ENCODE measurements around the gene TEX48. TPM values are rescaled to one million over a fixed set of nuclear protein-coding genes. Genes with fewer than 3 reads are reported as not detected.

The TEX48 gene
- polyA plus RNA-seq, 1 of the 3 experiments (the other 2 are of a cell fraction), result 0.46 TPM

DNA sequence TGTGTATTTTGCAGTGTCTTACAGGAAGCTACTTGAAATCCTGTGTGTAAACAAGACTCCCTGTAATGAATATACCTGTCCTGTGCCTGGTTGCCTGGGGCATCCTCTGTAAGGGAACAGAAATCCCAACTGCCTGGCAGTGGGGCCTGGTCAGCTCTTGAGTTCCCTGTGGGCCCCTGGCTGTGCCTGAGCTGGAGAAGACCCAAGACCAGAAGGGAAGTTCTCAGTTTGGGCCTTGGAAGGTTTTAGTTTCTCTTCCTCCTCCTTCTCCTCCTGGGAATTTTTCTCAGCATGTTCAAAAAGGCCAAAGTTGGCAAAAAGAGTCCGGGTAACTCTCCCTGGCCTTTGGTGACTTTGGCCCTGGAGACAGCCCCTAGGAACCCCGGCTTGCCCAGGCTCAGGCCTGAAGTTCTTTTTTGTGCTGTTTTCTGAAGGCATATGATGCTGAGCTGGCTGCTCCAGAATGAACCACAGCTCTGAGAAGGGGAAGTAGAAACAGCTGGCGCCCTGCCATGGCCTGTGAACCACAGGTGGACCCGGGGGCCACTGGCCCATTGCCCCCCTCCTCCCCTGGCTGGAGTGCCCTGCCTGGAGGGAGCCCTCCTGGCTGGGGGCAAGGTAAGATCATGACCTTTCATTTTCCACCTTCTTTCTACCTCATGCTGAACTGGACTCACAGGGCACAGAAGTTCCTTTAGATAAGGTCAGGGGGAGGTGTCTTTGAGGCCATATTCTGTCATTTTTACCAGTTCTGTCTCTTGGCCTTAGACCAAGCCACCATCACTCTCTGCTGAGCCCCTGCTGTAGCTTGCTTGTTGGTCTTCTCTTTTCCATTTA, 65.1 kb downstream of the TEX48 start:
- Histone ChIP-seq H4K20me1 (ENCODE audit: insufficient read depth) (no peaks in the 10 kb centered on the region), H3F3A (replicated peaks; ENCODE audit: insufficient read depth) (peaks cover 4% of the 10 kb centered on the region), H3K4me3 (ENCODE audit: low read depth in 2 of 2, low read length in 1 of 2) (no peak overlapping the region), H3K9me3 (no peaks in the 10 kb centered on the region), H3K4me2 (no peak overlapping the region), H3K9ac (no peak overlapping the region), H3K27me3 (ENCODE audit: insufficient read depth) (no peaks in the 10 kb centered on the region), H3K4me1 (ENCODE audit: control insufficient read depth in 1 of 2, insufficient read depth in 2 of 2, low read depth in 1 of 2, low read length in 1 of 2) (peaks cover 2 to 12% of the 10 kb centered on the region in 2 experiments; a peak in 2 of 4 replicates), H3K79me2 (ENCODE audit: insufficient read depth) (no peaks in the 10 kb centered on the region; the same call in 1 of the 2 replicates), H3K9me2 (no peaks in the 10 kb centered on the region), H3K27ac (ENCODE audit: low read depth in 2 of 2, low read length in 1 of 2) (no peak overlapping the region), H3K36me3 (replicated peaks in 1 of 2; ENCODE audit: control insufficient read depth in 1 of 2, insufficient read depth in 2 of 2, low read length in 1 of 2) (no peaks in the 10 kb centered on the region), H2AFZ (ENCODE audit: low read depth) (no peak overlapping the region)
- TF ChIP-seq SMC3 (IDR thresholded peaks at IDR 0.05; ENCODE audit: low read depth, low read length) (no peak), SIN3A (IDR thresholded peaks at IDR 0.05; ENCODE audit: borderline replicate concordance, low read depth, low read length) (no peak), YY1 (IDR thresholded peaks at IDR 0.05; ENCODE audit: low read depth) (no peak), CHD2 (IDR thresholded peaks at IDR 0.05; ENCODE audit: low read length, partially characterized antibody) (no peak), EP300 (IDR thresholded peaks at IDR 0.05; ENCODE audit: borderline replicate concordance in 1 of 2, low read depth in 1 of 2, low read length in 1 of 2) (no peak), TCF12 (IDR thresholded peaks at IDR 0.05) (no peak), FOXJ3 (CRISPR knock-in tag; IDR thresholded peaks at IDR 0.05) (no peak), GATA2 (CRISPR knock-in tag; IDR thresholded peaks at IDR 0.05) (no peak), MXI1 (IDR thresholded peaks at IDR 0.05; ENCODE audit: low read depth, low read length) (no peak), NRF1 (IDR thresholded peaks at IDR 0.05; ENCODE audit: low read depth, low read length) (no peak), EZH2phosphoT487 (IDR thresholded peaks at IDR 0.05; ENCODE audit: borderline replicate concordance, low read depth) (no peak), RAD21 (IDR thresholded peaks at IDR 0.05; ENCODE audit: low read length) (no peak), RCOR1 (IDR thresholded peaks at IDR 0.05; ENCODE audit: low read length) (no peak), RFX5 (IDR thresholded peaks at IDR 0.05; ENCODE audit: low read length) (no peak)
- TF ChIP-seq, protein P1, sequence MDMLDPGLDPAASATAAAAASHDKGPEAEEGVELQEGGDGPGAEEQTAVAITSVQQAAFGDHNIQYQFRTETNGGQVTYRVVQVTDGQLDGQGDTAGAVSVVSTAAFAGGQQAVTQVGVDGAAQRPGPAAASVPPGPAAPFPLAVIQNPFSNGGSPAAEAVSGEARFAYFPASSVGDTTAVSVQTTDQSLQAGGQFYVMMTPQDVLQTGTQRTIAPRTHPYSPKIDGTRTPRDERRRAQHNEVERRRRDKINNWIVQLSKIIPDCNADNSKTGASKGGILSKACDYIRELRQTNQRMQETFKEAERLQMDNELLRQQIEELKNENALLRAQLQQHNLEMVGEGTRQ (IDR thresholded peaks at IDR 0.05; ENCODE audit: borderline replicate concordance, low read depth, low read length), result no peak
- TF ChIP-seq, protein P2, sequence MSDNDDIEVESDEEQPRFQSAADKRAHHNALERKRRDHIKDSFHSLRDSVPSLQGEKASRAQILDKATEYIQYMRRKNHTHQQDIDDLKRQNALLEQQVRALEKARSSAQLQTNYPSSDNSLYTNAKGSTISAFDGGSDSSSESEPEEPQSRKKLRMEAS (IDR thresholded peaks at IDR 0.05; ENCODE audit: low read depth), result no peak
- TF ChIP-seq, protein P3, sequence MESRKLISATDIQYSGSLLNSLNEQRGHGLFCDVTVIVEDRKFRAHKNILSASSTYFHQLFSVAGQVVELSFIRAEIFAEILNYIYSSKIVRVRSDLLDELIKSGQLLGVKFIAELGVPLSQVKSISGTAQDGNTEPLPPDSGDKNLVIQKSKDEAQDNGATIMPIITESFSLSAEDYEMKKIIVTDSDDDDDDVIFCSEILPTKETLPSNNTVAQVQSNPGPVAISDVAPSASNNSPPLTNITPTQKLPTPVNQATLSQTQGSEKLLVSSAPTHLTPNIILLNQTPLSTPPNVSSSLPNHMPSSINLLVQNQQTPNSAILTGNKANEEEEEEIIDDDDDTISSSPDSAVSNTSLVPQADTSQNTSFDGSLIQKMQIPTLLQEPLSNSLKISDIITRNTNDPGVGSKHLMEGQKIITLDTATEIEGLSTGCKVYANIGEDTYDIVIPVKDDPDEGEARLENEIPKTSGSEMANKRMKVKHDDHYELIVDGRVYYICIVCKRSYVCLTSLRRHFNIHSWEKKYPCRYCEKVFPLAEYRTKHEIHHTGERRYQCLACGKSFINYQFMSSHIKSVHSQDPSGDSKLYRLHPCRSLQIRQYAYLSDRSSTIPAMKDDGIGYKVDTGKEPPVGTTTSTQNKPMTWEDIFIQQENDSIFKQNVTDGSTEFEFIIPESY (IDR thresholded peaks at IDR 0.05; ENCODE audit: borderline replicate concordance, low read depth), result no peak
- TF ChIP-seq, protein P4, sequence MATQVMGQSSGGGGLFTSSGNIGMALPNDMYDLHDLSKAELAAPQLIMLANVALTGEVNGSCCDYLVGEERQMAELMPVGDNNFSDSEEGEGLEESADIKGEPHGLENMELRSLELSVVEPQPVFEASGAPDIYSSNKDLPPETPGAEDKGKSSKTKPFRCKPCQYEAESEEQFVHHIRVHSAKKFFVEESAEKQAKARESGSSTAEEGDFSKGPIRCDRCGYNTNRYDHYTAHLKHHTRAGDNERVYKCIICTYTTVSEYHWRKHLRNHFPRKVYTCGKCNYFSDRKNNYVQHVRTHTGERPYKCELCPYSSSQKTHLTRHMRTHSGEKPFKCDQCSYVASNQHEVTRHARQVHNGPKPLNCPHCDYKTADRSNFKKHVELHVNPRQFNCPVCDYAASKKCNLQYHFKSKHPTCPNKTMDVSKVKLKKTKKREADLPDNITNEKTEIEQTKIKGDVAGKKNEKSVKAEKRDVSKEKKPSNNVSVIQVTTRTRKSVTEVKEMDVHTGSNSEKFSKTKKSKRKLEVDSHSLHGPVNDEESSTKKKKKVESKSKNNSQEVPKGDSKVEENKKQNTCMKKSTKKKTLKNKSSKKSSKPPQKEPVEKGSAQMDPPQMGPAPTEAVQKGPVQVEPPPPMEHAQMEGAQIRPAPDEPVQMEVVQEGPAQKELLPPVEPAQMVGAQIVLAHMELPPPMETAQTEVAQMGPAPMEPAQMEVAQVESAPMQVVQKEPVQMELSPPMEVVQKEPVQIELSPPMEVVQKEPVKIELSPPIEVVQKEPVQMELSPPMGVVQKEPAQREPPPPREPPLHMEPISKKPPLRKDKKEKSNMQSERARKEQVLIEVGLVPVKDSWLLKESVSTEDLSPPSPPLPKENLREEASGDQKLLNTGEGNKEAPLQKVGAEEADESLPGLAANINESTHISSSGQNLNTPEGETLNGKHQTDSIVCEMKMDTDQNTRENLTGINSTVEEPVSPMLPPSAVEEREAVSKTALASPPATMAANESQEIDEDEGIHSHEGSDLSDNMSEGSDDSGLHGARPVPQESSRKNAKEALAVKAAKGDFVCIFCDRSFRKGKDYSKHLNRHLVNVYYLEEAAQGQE (IDR thresholded peaks at IDR 0.05; ENCODE audit: low read depth, low read length), result no peak
- TF ChIP-seq, protein P5, sequence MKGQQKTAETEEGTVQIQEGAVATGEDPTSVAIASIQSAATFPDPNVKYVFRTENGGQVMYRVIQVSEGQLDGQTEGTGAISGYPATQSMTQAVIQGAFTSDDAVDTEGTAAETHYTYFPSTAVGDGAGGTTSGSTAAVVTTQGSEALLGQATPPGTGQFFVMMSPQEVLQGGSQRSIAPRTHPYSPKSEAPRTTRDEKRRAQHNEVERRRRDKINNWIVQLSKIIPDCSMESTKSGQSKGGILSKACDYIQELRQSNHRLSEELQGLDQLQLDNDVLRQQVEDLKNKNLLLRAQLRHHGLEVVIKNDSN (IDR thresholded peaks at IDR 0.05; ENCODE audit: borderline replicate concordance, low read depth), result no peak
- ChIA-PET POLR2A (interaction anchor here (0.5 kb wide), 1 partner anchor 77 kb away, joined by 3 read pairs; no protein-coding TSS in a partner anchor), CTCF (no interaction called here)
- DNase-seq, result no peak
- WGBS (ENCODE audit: low lambda C conversion rate), result 80% methylated on average over 2 of the region's 4 CpGs
